ENCODE data around the gene SLAMF7.

GRCh38 chr1:160795951-160796383, 56.9 kb downstream of the SLAMF7 start, which contains the start of gene LY9:
- TF ChIP-seq CTCF (conservative IDR thresholded peaks at IDR 0.05; ENCODE audit: low read depth in 2 of 2) (no peak), POLR2AphosphoS5 (IDR thresholded peaks at IDR 0.05; ENCODE audit: low read depth) (no peak), EZH2 (IDR thresholded peaks at IDR 0.05; ENCODE audit: low read depth, unreplicated experiment) (no peak)
